Heart right ventricle (tissue), 16 donors: ENCODE measurements around the gene XPNPEP2. TPM values are rescaled to one million over a fixed set of nuclear protein-coding genes. Genes with fewer than 3 reads are reported as not detected.

Source experiments
- ATAC-seq, 8 donors: fragments of 200-7000 bp; cut with Tn5 transposase; one replicate each; pipeline ENCODE4 v1.9.1; 2020; ENCODE audit warnings: mild to moderate bottlenecking in 8 of 8, moderate library complexity in 8 of 8, moderate number of reproducible peaks in 1 of 8
- DNase-seq, 2 donors: peaks; one replicate each; pipeline ENCODE4 v3.0.0-alpha.2; 2020
- H3K27ac ChIP-seq, 10 donors: fragments of 200-600 bp; sonication (generic) in 2 of 10; one replicate each; pipeline versions ENCODE4 v1.5.0 to v1.8.0; 2020 to 2022; ENCODE audit warnings: mild to moderate bottlenecking in 3 of 10
- H3K27me3 ChIP-seq, 7 donors: fragments of 200-600 bp; one replicate each; pipeline ENCODE4 v1.8.0; 2021 to 2022; ENCODE audit warnings: mild to moderate bottlenecking in 2 of 7
- H3K36me3 ChIP-seq, 9 donors: fragments of 200-600 bp; sonication (generic) in 1 of 9; one replicate each; pipeline versions ENCODE4 v1.5.0 to v1.8.0; 2020 to 2022; ENCODE audit warnings: mild to moderate bottlenecking in 2 of 9
- H3K4me1 ChIP-seq, 9 donors: fragments of 200-600 bp; sonication (generic) in 1 of 9; one replicate each; pipeline versions ENCODE4 v1.5.0 to v1.8.0; 2020 to 2022; ENCODE audit warnings: mild to moderate bottlenecking in 4 of 9
- H3K4me3 ChIP-seq, 10 donors: fragments of 200-600 bp; sonication (generic) in 2 of 10; one replicate each; pipeline versions ENCODE4 v1.5.0 to v1.8.0; 2020 to 2022; ENCODE audit warnings: mild to moderate bottlenecking in 7 of 10, moderate library complexity in 2 of 10
- H3K9me3 ChIP-seq, 11 donors: fragments of 200-600 bp in 10 of 11; sonication (generic) in 2 of 11; one replicate each; pipeline versions ENCODE4 v1.5.0 to v1.8.0; 2013 to 2022; ENCODE audit warnings: mild to moderate bottlenecking in 2 of 11, control low read depth in 1 of 11, moderate library complexity in 1 of 11
- WGBS, 2 donors: extraction: QIAGEN DNeasy Blood & Tissue Kit; methylation state at CpG; one replicate each; pipeline ENCODE4 v1.1.7; 2013; ENCODE audit warnings: inconsistent platforms in 1 of 2; 5-methylcytosine and 5-hydroxymethylcytosine counted together
- intact Hi-C, 10 donors: fragments of 100-400 bp; cut with DNase I; formaldehyde crosslinking; loops; one replicate each; pipeline versions ENCODE4 v1.11.1 to v1.14.2; 2022
- polyA plus RNA-seq, 2 donors: library from polyadenylated mRNA; stranded (reverse); fragments of 200-250 nt; gene quantifications; one replicate each; pipeline ENCODE4 v1.2.3, GENCODE V29; 2013
- total RNA-seq, 10 donors: library from RNA; stranded (reverse); fragmentation: NEBNext Ultra II Directional in 3 of 10; extraction: Animal tissue kit (Norgen Biotek cat#: 25700) in 3 of 10; gene quantifications; one replicate each; pipeline versions ENCODE4 v1.2.1 to v1.2.4, GENCODE V29; 2021 to 2023
- TF ChIP-seq, protein P1 (sequence below), 9 donors: fragments of 200-600 bp; sonication (generic) in 2 of 9; IDR thresholded peaks; one replicate each; pipeline versions ENCODE4 v1.5.0 to v1.8.0; 2021 to 2022; ENCODE audit warnings: antibody characterized with exemption in 9 of 9, mild to moderate bottlenecking in 5 of 9, moderate library complexity in 1 of 9
- donor health status: Arrhythmogenic right ventricular cardiomyopathy.
- donor health status: ischemic (EF 13 %, LVEDD 7.1; RV severe dilation, severe dysfunction).
- donor health status: healthy with polysubstance abuse.
- donor health status: DM: no; HTN: yes; CAD: no.
- donor health status: DM: no; HTN: no; CAD: no.
- donor health status: ischemic (EF 25% LVEDD 6.9; RV normal size, moderate dysfunction).
- donor health status: ischemic (EF 25% LVEDD 5.7; RV mildly dilated, moderate dysfunction).
- donor health status: healthy.
- donor health status: DM: yes; HTN: yes; CAD: no.
- donor health status: Ischemic cardiomyopathy.
- donor health status: ischemic (EF 35%, LVEDD 5.7; RV mildly dilated, moderate dysfunction).
- donor health status: nonischemic (EF 11% LVEDD 7.7; RV severe dilation, severe dysfunction).
- donor health status: DM: yes; HTN: yes; CAD: no.
- donor health status: PGD.
- donor health status: ischemic (EF 29% LVEDD 5.4; RV normal size, mild dysfunction).
- donor health status: nonischemic (EF 23%, LVEDD 6.1; RV moderate dilation, normal function).

Gene XPNPEP2
- total and polyA plus RNA-seq, 12 donors, result 0.18 to 2.2 (median 0.52) TPM

DNA sequence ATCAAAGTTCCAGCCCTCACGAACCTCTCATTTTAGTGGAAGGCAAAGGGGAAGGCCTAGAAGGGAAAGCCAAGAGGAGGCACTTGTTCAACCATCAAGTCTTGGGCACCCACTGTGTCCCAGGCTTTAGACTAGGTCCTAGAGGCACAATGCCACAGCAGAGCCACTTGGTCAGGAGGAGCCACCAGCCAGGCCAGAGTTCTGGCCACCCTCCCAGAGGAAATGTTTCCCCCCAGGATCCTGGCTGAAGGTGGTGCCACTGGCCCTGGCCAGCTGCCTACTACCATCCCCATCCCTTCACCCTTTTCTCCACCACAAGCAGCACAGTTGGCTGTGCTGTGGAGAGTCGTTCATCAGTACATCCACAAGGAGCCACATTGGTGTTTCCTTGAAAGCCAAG is 34.3 kb upstream of the XPNPEP2 start:
- peaks cover 0 to 18% (median 6%) of the 10 kb centered on the region in 9 donors for H3K4me1 ChIP-seq
- 95 to 97% methylated on average over 2 of the region's 2 CpGs for WGBS, 2 donors
- DNase-seq, result no peak
- intact Hi-C loops, result loop anchor here in 1 of 10 donors (5.0 kb wide), 1 partner anchor 42 kb away; no protein-coding TSS in a partner anchor
- ATAC-seq, result no peak
- no peaks in the 10 kb centered on the region for H3K9me3 ChIP-seq
- H3K27me3 ChIP-seq, result peaks cover 0 to 6% (median 0%) of the 10 kb centered on the region in 7 donors
- no peaks in the 10 kb centered on the region for H3K36me3 ChIP-seq
- TF ChIP-seq, protein P1, sequence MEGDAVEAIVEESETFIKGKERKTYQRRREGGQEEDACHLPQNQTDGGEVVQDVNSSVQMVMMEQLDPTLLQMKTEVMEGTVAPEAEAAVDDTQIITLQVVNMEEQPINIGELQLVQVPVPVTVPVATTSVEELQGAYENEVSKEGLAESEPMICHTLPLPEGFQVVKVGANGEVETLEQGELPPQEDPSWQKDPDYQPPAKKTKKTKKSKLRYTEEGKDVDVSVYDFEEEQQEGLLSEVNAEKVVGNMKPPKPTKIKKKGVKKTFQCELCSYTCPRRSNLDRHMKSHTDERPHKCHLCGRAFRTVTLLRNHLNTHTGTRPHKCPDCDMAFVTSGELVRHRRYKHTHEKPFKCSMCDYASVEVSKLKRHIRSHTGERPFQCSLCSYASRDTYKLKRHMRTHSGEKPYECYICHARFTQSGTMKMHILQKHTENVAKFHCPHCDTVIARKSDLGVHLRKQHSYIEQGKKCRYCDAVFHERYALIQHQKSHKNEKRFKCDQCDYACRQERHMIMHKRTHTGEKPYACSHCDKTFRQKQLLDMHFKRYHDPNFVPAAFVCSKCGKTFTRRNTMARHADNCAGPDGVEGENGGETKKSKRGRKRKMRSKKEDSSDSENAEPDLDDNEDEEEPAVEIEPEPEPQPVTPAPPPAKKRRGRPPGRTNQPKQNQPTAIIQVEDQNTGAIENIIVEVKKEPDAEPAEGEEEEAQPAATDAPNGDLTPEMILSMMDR (IDR thresholded peaks at IDR 0.05), result no peak
- H3K4me3 ChIP-seq, result no peak overlapping the region
- H3K27ac ChIP-seq, result no peak overlapping the region

DNA sequence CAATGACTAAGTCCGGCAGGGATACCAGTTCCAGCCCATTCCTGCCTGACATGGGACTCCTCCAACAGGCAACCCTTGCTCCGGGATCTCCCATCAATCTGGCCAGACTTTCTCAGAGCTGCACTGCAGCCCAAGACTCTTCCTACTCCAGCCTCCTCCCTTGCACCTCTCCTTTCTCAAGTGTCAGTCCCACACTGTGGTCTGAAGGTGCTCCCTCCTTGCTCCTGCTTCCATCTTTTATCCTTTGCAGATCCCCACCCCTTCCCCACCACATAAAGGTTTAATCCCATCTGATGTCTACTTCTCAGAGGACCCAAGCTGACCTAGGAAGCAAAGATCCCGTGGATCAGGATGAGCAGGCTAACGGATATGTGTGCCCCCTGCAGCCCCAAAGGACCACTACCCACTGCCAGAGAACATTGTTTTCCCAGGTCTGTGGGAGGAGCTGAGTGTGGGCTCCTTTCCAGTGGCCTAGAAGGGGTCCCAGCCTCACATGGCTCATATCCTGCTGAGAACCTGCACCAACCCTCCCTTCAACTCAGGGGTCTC is 33.3 kb upstream of the XPNPEP2 start:
- ATAC-seq (no peak), DNase-seq (no peak)
- Histone ChIP-seq H3K27me3 (peaks cover 0 to 9% (median 0%) of the 10 kb centered on the region in 7 donors), H3K4me1 (peaks cover 0 to 18% (median 6%) of the 10 kb centered on the region in 9 donors), H3K27ac (no peak overlapping the region), H3K36me3 (no peaks in the 10 kb centered on the region), H3K4me3 (no peak overlapping the region), H3K9me3 (no peaks in the 10 kb centered on the region)
- intact Hi-C loops, result no loop called here
- 95 to 97% methylated on average over 4 of the region's 4 CpGs for WGBS, 2 donors
- TF ChIP-seq, protein P1 (IDR thresholded peaks at IDR 0.05), result no peak

DNA sequence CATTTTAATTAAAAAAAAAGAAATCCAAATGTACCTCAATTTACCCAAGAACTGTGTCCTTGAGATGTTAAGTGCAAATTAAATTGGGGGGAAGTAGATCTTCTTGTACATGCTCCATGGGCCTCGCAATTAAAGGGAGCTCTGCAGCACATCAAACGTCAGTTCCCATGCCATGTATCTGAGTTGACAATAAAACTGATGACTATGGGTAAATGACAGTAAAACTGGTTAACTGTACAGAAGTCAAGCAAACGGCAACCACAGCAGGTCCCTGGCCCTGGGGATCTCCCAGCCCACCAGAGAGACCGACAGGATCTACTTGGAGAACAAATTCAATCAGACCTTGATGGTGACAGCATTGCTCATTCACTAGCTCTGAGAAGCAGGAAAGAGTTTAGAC is 32.8 kb upstream of the XPNPEP2 start:
- TF ChIP-seq, protein P1 (IDR thresholded peaks at IDR 0.05), result no peak
- no peak overlapping the region for H3K4me3 ChIP-seq
- H3K36me3 ChIP-seq, result no peaks in the 10 kb centered on the region
- peaks cover 0 to 9% (median 0%) of the 10 kb centered on the region in 7 donors for H3K27me3 ChIP-seq
- 60 to 83% methylated on average over 4 of the region's 4 CpGs for whole genome bisulfite sequencing, 2 donors
- intact Hi-C loops, result no loop called here
- H3K9me3 ChIP-seq, result no peaks in the 10 kb centered on the region
- peak overlapping the region in 4 of 10 donors; percentile 11 to 41 (median 24) for H3K27ac ChIP-seq
- ATAC-seq (no peak), DNase-seq (no peak)
- H3K4me1 ChIP-seq, result peaks cover 0 to 14% (median 6%) of the 10 kb centered on the region in 9 donors

DNA sequence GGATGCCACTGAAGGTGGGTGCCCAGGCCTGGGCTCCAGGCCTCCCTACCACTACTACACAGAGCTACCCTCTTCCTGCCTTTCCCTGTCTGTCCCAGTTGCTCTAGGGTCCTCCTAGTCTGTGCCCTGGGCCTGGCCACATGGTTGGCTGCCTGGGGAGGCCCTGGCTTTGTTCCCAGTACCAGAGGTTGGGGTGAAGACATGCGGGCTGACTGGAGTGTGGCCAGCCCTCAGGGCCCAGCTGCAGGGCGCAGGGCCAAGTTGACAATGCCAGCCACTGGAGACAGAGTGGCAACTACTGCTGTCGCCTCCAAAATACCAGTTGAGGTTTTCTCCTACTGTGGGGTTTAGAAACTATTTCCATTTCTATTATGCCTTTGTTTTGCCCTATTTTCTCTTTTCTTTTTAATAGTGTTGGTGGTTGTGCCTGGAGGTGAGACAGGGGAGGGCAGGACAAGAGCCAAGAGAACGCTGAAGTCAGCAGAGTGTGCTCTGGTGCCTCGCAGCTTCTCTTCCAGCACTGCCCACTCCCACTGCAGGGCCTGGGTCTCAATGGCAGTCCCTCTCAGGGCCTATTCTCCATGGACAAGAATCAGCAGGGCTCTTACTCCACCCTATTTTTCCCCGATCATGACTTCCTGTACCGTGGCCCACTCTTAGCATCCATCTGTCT is 32.2 kb upstream of the XPNPEP2 start:
- peak; percentile 60 to 89 (median 78) for ATAC-seq
- WGBS, 2 donors, result 59 to 65% methylated on average over 6 to 7 of the region's 7 CpGs
- TF ChIP-seq, protein P1 (IDR thresholded peaks at IDR 0.05), result no peak
- Histone ChIP-seq H3K9me3 (no peaks in the 10 kb centered on the region), H3K4me1 (peaks cover 0 to 8% (median 1%) of the 10 kb centered on the region in 9 donors), H3K27ac (peak overlapping the region in 5 of 10 donors; percentile 11 to 41 (median 39)), H3K4me3 (no peak overlapping the region), H3K27me3 (peaks cover 0 to 9% (median 0%) of the 10 kb centered on the region in 7 donors), H3K36me3 (no peaks in the 10 kb centered on the region)
- peak; percentile 42 to 62 for DNase-seq
- intact Hi-C loops, result no loop called here
